GM15510 (cell line): ENCODE measurements around the gene ARID2.

Experiments
- POLR2A ChIP-seq: IDR thresholded peaks from 3 replicates; pipeline ENCODE4 v1.6.1; 2011; ENCODE audit warnings: borderline replicate concordance; ENCODE audit not compliant: insufficient read length; ENCODE audit errors: extremely low read depth

Gene ARID2, protein sequence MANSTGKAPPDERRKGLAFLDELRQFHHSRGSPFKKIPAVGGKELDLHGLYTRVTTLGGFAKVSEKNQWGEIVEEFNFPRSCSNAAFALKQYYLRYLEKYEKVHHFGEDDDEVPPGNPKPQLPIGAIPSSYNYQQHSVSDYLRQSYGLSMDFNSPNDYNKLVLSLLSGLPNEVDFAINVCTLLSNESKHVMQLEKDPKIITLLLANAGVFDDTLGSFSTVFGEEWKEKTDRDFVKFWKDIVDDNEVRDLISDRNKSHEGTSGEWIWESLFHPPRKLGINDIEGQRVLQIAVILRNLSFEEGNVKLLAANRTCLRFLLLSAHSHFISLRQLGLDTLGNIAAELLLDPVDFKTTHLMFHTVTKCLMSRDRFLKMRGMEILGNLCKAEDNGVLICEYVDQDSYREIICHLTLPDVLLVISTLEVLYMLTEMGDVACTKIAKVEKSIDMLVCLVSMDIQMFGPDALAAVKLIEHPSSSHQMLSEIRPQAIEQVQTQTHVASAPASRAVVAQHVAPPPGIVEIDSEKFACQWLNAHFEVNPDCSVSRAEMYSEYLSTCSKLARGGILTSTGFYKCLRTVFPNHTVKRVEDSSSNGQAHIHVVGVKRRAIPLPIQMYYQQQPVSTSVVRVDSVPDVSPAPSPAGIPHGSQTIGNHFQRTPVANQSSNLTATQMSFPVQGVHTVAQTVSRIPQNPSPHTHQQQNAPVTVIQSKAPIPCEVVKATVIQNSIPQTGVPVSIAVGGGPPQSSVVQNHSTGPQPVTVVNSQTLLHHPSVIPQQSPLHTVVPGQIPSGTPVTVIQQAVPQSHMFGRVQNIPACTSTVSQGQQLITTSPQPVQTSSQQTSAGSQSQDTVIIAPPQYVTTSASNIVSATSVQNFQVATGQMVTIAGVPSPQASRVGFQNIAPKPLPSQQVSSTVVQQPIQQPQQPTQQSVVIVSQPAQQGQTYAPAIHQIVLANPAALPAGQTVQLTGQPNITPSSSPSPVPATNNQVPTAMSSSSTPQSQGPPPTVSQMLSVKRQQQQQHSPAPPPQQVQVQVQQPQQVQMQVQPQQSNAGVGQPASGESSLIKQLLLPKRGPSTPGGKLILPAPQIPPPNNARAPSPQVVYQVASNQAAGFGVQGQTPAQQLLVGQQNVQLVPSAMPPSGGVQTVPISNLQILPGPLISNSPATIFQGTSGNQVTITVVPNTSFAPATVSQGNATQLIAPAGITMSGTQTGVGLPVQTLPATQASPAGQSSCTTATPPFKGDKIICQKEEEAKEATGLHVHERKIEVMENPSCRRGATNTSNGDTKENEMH (N-terminal part only)

GRCh38 chr12:45729233-45730083 is at the start of gene ARID2:
Gene ARID2 (plus strand): TSS chr12:45729706. CDS start chr12:45729837, 131 bp downstream.
- TF ChIP-seq POLR2A, result no peak

DNA sequence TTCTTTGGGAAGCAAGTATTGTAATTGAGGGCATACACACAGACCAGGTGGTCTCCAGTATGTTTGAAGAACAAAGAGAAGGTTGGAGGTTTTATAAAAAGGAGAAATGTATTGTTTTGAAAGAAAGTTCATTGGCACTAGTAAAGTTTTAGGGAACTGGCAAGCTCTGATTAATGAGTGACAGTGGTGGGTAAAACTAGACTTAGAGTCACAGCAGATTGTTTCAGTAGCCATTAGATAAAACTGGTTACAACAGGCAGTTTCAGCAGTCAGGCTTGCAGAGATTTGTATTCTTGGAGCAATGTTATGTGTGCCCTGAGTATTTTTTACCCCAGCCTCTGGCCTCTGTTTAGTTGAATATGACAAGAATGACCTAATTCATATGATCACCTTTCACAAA is 49.1 kb upstream of the ARID2 start:
- no peak for TF ChIP-seq POLR2A

GRCh38 chr12:45681465-45681864 is 48.0 kb upstream of the ARID2 start:
- TF ChIP-seq POLR2A, result no peak

GRCh38 chr12:45685680-45686079 is 43.8 kb upstream of the ARID2 start:
- TF ChIP-seq POLR2A, result no peak

GRCh38 chr12:45687081-45688015 is 42.2 kb upstream of the ARID2 start:
- TF ChIP-seq POLR2A, result no peak

GRCh38 chr12:45688183-45688582 is 41.3 kb upstream of the ARID2 start:
- TF ChIP-seq POLR2A, result no peak

GRCh38 chr12:45695035-45695434 is 34.5 kb upstream of the ARID2 start:
- no peak for TF ChIP-seq POLR2A

GRCh38 chr12:45695606-45696005 is 33.9 kb upstream of the ARID2 start:
- TF ChIP-seq POLR2A, result no peak

GRCh38 chr12:45696049-45696448 is 33.5 kb upstream of the ARID2 start:
- no peak for TF ChIP-seq POLR2A

GRCh38 chr12:45697371-45697770 is 32.1 kb upstream of the ARID2 start:
- TF ChIP-seq POLR2A, result no peak

DNA sequence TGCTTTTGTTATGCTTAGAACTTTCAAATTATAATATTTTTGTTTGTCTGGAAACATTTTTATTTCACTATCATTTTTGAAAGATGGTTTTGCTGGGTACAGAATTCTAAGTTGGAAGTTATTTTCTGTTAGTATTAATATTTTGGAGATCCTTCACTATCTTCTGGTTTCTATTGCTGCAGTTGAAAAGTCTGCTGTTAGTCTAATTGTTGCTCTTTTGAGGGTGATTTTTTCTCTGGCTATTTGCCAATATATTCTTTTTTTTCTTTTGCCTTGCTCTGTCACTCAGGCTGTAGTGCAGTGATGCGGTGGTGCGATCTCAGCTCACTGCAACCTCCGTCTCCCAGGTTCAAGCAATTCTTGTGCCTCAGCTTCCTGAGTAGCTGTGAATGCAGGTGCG is 28.2 kb upstream of the ARID2 start:
- TF ChIP-seq POLR2A, result no peak

- no peak for TF ChIP-seq POLR2A
Measured at GRCh38 chr12:45703942-45704341, 25.6 kb upstream of the ARID2 start.

DNA sequence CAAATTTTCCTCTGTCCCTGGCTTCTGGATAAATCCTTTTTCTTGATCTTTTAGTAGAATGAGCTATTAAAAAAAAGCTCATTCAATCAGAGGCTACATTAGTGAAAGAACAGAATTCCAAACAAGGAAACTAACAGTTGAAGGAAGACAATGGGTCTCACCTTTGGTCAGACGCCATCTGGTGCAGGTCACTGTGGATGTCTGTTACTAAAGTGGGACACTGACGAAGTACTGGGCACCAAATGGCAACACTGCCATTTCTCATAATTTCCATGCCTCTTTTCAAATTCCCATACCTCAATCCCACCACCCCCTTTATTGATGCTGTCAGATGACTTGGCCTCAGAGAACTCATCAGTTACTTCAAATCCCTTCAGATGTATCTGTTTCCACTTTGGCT is 24.5 kb upstream of the ARID2 start:
- TF ChIP-seq POLR2A, result no peak
